K562 (cell line): Measurements from ENCODE around the gene SEPHS2. TPM values are rescaled to one million over a fixed set of nuclear protein-coding genes. Genes with fewer than 3 reads are reported as not detected.

ENCODE experiments used
- C11orf30 ChIP-seq: fragments of 450-650 bp; IDR thresholded peaks from 2 replicates; pipeline ENCODE4 v1.6.1; 2016; ENCODE audit warnings: low read depth, mild to moderate bottlenecking
- CHD4 ChIP-seq: fragments of 200-600 bp; sonication (generic); IDR thresholded peaks from 3 replicates; pipeline ENCODE4 v1.6.1; 2012; ENCODE audit warnings: low read depth, mild to moderate bottlenecking, mixed read lengths, low read length, inconsistent platforms; ENCODE audit not compliant: insufficient read depth, insufficient replicate concordance, poor library complexity, severe bottlenecking
- E2F6 ChIP-seq, 2 experiments: IDR thresholded peaks; 2 replicates each; pipeline ENCODE4 v1.6.1; 2011; ENCODE audit warnings: borderline replicate concordance in 1 of 2, control low read depth in 1 of 2, low read depth in 1 of 2, low read length in 1 of 2, mild to moderate bottlenecking in 1 of 2, mixed read lengths in 1 of 2, moderate library complexity in 1 of 2; ENCODE audit not compliant: insufficient read depth in 1 of 2, insufficient read length in 1 of 2, poor library complexity in 1 of 2, severe bottlenecking in 1 of 2; ENCODE audit errors: extremely low read depth in 1 of 2
- NR2C1 ChIP-seq, 2 experiments: fragments of 450-650 bp; IDR thresholded peaks; 2 replicates each; pipeline ENCODE4 v1.6.1; 2017; ENCODE audit warnings: mild to moderate bottlenecking in 2 of 2, antibody characterized with exemption in 1 of 2, inconsistent platforms in 1 of 2, missing compliant biosample characterization in 1 of 2, missing genetic modification characterization in 1 of 2
- SRSF3 ChIP-seq: fragments of 200-400 bp; formaldehyde crosslinking; IDR thresholded peaks from 2 replicates; pipeline ENCODE4 v1.6.1; 2016; ENCODE audit warnings: mild to moderate bottlenecking, low read length, moderate library complexity; ENCODE audit not compliant: insufficient read depth
- ZNF639 ChIP-seq, 2 experiments: fragments of 200-800 bp in 1 of 2; sonication (Bioruptor generic) in 1 of 2; sonication (generic) in 1 of 2; formaldehyde crosslinking in 1 of 2; IDR thresholded peaks in 1 of 2; conservative IDR thresholded peaks in 1 of 2; 2 replicates each; pipeline versions ENCODE4 v1.5.0 to v1.6.1; 2016 to 2020; ENCODE audit warnings: missing compliant biosample characterization in 1 of 2, missing genetic modification characterization in 1 of 2, missing genetic modification reagents in 1 of 2
- polyA plus RNA-seq, 8 experiments: library from polyadenylated mRNA; depleted of rRNA in 4 of 8; stranded (reverse) in 5 of 8; unstranded in 3 of 8; fragments of >200 nt; fragmentation: Nextera tagmentation in 2 of 8; fragmentation: Illumina TruSeq in 1 of 8; extraction: Ambion mirVana in 2 of 8; extraction: Trizol in 1 of 8; gene quantifications; 2 replicates each; pipeline versions ENCODE4 v1.2.1 to v1.2.3, GENCODE V29; 2011 to 2014; ENCODE audit warnings: inconsistent platforms in 1 of 8, missing spikeins in 1 of 8
- total RNA-seq, 7 experiments: library from RNA; depleted of rRNA in 6 of 7; stranded (reverse); fragments of >200 nt in 6 of 7; fragmentation: Illumina TruSeq in 2 of 7; extraction: Trizol in 2 of 7; gene quantifications; 2 replicates each; pipeline versions ENCODE4 v1.2.1 to v1.2.3, GENCODE V29; 2011 to 2021; ENCODE audit warnings: low replicate concordance in 1 of 7
- TF ChIP-seq, protein P1 (sequence below): fragments of 200-600 bp; sonication (generic); IDR thresholded peaks from one replicate; pipeline ENCODE4 v1.6.1; 2012; ENCODE audit warnings: mild to moderate bottlenecking, low read depth, low read length, inconsistent platforms
- TF ChIP-seq, protein P2 (sequence below): fragments of 450-650 bp; IDR thresholded peaks from 2 replicates; pipeline ENCODE4 v1.6.1; 2016

The SEPHS2 gene
- total and polyA plus RNA-seq, 9 of the 15 experiments (the other 6 are each of a cell fraction or from before 2014, with no cell fraction given) = 20.9 to 90.6 (median 43.4) TPM

- TF ChIP-seq NR2C1 (IDR thresholded peaks at IDR 0.05) (peak; percentile 45; the same call in 1 of the 2 replicates), NR2C1 (tag; IDR thresholded peaks at IDR 0.05) (peak; percentile 66), C11orf30 (no peak), ZNF639 (CRISPR knock-in tag; conservative IDR thresholded peaks at IDR 0.05 in 1 of 2, IDR thresholded peaks at IDR 0.05 in 1 of 2) (peak in 1 of 2 experiments; percentile 64; a peak in 2 of 4 replicates), E2F6 (IDR thresholded peaks at IDR 0.05; ENCODE audit: borderline replicate concordance in 1 of 2, extremely low read depth in 1 of 2, insufficient read depth in 1 of 2, insufficient read length in 1 of 2, low read depth in 1 of 2, low read length in 1 of 2, poor library complexity in 1 of 2, severe bottlenecking in 1 of 2) (peak; percentile 50 to 87), SRSF3 (0 out of 2 replicates have a peak, but pooled peaks have one; percentile 68), CHD4 (no peak)
- TF ChIP-seq, protein P1, sequence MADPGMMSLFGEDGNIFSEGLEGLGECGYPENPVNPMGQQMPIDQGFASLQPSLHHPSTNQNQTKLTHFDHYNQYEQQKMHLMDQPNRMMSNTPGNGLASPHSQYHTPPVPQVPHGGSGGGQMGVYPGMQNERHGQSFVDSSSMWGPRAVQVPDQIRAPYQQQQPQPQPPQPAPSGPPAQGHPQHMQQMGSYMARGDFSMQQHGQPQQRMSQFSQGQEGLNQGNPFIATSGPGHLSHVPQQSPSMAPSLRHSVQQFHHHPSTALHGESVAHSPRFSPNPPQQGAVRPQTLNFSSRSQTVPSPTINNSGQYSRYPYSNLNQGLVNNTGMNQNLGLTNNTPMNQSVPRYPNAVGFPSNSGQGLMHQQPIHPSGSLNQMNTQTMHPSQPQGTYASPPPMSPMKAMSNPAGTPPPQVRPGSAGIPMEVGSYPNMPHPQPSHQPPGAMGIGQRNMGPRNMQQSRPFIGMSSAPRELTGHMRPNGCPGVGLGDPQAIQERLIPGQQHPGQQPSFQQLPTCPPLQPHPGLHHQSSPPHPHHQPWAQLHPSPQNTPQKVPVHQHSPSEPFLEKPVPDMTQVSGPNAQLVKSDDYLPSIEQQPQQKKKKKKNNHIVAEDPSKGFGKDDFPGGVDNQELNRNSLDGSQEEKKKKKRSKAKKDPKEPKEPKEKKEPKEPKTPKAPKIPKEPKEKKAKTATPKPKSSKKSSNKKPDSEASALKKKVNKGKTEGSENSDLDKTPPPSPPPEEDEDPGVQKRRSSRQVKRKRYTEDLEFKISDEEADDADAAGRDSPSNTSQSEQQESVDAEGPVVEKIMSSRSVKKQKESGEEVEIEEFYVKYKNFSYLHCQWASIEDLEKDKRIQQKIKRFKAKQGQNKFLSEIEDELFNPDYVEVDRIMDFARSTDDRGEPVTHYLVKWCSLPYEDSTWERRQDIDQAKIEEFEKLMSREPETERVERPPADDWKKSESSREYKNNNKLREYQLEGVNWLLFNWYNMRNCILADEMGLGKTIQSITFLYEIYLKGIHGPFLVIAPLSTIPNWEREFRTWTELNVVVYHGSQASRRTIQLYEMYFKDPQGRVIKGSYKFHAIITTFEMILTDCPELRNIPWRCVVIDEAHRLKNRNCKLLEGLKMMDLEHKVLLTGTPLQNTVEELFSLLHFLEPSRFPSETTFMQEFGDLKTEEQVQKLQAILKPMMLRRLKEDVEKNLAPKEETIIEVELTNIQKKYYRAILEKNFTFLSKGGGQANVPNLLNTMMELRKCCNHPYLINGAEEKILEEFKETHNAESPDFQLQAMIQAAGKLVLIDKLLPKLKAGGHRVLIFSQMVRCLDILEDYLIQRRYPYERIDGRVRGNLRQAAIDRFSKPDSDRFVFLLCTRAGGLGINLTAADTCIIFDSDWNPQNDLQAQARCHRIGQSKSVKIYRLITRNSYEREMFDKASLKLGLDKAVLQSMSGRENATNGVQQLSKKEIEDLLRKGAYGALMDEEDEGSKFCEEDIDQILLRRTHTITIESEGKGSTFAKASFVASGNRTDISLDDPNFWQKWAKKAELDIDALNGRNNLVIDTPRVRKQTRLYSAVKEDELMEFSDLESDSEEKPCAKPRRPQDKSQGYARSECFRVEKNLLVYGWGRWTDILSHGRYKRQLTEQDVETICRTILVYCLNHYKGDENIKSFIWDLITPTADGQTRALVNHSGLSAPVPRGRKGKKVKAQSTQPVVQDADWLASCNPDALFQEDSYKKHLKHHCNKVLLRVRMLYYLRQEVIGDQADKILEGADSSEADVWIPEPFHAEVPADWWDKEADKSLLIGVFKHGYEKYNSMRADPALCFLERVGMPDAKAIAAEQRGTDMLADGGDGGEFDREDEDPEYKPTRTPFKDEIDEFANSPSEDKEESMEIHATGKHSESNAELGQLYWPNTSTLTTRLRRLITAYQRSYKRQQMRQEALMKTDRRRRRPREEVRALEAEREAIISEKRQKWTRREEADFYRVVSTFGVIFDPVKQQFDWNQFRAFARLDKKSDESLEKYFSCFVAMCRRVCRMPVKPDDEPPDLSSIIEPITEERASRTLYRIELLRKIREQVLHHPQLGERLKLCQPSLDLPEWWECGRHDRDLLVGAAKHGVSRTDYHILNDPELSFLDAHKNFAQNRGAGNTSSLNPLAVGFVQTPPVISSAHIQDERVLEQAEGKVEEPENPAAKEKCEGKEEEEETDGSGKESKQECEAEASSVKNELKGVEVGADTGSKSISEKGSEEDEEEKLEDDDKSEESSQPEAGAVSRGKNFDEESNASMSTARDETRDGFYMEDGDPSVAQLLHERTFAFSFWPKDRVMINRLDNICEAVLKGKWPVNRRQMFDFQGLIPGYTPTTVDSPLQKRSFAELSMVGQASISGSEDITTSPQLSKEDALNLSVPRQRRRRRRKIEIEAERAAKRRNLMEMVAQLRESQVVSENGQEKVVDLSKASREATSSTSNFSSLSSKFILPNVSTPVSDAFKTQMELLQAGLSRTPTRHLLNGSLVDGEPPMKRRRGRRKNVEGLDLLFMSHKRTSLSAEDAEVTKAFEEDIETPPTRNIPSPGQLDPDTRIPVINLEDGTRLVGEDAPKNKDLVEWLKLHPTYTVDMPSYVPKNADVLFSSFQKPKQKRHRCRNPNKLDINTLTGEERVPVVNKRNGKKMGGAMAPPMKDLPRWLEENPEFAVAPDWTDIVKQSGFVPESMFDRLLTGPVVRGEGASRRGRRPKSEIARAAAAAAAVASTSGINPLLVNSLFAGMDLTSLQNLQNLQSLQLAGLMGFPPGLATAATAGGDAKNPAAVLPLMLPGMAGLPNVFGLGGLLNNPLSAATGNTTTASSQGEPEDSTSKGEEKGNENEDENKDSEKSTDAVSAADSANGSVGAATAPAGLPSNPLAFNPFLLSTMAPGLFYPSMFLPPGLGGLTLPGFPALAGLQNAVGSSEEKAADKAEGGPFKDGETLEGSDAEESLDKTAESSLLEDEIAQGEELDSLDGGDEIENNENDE = no peak
- TF ChIP-seq, protein P2, sequence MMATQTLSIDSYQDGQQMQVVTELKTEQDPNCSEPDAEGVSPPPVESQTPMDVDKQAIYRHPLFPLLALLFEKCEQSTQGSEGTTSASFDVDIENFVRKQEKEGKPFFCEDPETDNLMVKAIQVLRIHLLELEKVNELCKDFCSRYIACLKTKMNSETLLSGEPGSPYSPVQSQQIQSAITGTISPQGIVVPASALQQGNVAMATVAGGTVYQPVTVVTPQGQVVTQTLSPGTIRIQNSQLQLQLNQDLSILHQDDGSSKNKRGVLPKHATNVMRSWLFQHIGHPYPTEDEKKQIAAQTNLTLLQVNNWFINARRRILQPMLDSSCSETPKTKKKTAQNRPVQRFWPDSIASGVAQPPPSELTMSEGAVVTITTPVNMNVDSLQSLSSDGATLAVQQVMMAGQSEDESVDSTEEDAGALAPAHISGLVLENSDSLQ = peak; percentile 100
These were observed at the start of gene SEPHS2 (continued) for GRCh38 chr16:30445408-30446202.
